PC-3 (cell line): ENCODE measurements around the gene DNMBP. TPM values are rescaled to one million over a fixed set of nuclear protein-coding genes. Genes with fewer than 3 reads are reported as not detected.

Experiments used
- ATAC-seq: fragments of 200-7000 bp; cut with Tn5 transposase; 2 replicates; pipeline ENCODE4 v1.9.1; 2020; ENCODE audit warnings: mild to moderate bottlenecking, moderate library complexity
- BruUV-seq: library from RNA; stranded (reverse); fragments of 400-500 nt; replicated peaks from 2 replicates; lab custom pipeline; 2021; lab: Mats Ljungman, UMichigan
- CTCF ChIA-PET: fragments of 300-600 bp; sonication (Branson Sonifier 250); formaldehyde crosslinking; loops from one replicate; lab custom pipeline; 2022; ENCODE audit warnings: antibody characterized with exemption; lab: Charles Lee
- POLR2A ChIA-PET: fragments of 300-600 bp; sonication (Branson Sonifier 250); formaldehyde crosslinking; loops from one replicate; lab custom pipeline; 2022; ENCODE audit warnings: antibody characterized with exemption; ENCODE audit not compliant: unreplicated experiment; lab: Charles Lee
- DNase-seq: peaks from one replicate; pipeline ENCODE4 v3.0.0-alpha.2; 2015
- H2AFZ ChIP-seq: fragments of 300-600 bp; sonication (generic); 2 replicates; pipeline ENCODE4 v1.6.0; 2016; ENCODE audit warnings: antibody characterized with exemption, low read length
- H3F3A ChIP-seq: fragments of 300-600 bp; sonication (generic); one replicate; pipeline ENCODE4 v1.6.0; 2017; ENCODE audit warnings: antibody characterized with exemption, low read length, control low read depth, mild to moderate bottlenecking; ENCODE audit not compliant: unreplicated experiment
- H3K27ac ChIP-seq: fragments of 300-600 bp; sonication (generic); 2 replicates; pipeline ENCODE4 v1.5.1; 2016; ENCODE audit warnings: mild to moderate bottlenecking, low read length
- H3K27me3 ChIP-seq: fragments of 300-600 bp; sonication (generic); 2 replicates; pipeline ENCODE4 v1.6.1; 2016; ENCODE audit warnings: low read length, mixed read lengths
- H3K36me3 ChIP-seq: fragments of 300-600 bp; sonication (generic); 2 replicates; pipeline ENCODE4 v1.6.1; 2016; ENCODE audit warnings: low read depth, mixed run types, low read length, mixed read lengths
- H3K4me1 ChIP-seq: fragments of 300-600 bp; sonication (generic); 2 replicates; pipeline ENCODE4 v1.5.1; 2016; ENCODE audit warnings: low read length; ENCODE audit not compliant: insufficient read depth
- H3K4me2 ChIP-seq: fragments of 300-600 bp; sonication (generic); 2 replicates; pipeline ENCODE4 v1.6.0; 2016; ENCODE audit warnings: low read length
- H3K4me3 ChIP-seq: fragments of 300-600 bp; sonication (generic); 2 replicates; pipeline ENCODE4 v1.5.1; 2016; ENCODE audit warnings: mild to moderate bottlenecking, low read length, mixed read lengths
- H3K79me2 ChIP-seq: fragments of 300-600 bp; sonication (generic); 2 replicates; pipeline ENCODE4 v1.6.1; 2017; ENCODE audit warnings: low read length, mixed read lengths
- H3K9ac ChIP-seq: fragments of 300-600 bp; sonication (generic); 2 replicates; pipeline ENCODE4 v1.6.0; 2016; ENCODE audit warnings: mild to moderate bottlenecking, low read length
- H3K9me2 ChIP-seq: fragments of 300-600 bp; sonication (generic); replicated peaks from 2 replicates; pipeline ENCODE4 v1.6.1; 2016; ENCODE audit warnings: mixed run types, low read length, mixed read lengths
- H3K9me3 ChIP-seq: fragments of 300-600 bp; sonication (generic); 2 replicates; pipeline ENCODE4 v1.6.1; 2016; ENCODE audit warnings: low read length, mixed read lengths
- H4K20me1 ChIP-seq: fragments of 300-600 bp; sonication (generic); 2 replicates; pipeline ENCODE4 v1.6.1; 2016; ENCODE audit warnings: low read length, mixed read lengths
- EZH2 ChIP-seq: fragments of 300-600 bp; sonication (generic); IDR thresholded peaks from one replicate; pipeline ENCODE4 v1.6.1; 2017; ENCODE audit warnings: antibody characterized with exemption, mild to moderate bottlenecking, low read length; ENCODE audit not compliant: unreplicated experiment
- EZH2phosphoT487 ChIP-seq: fragments of 300-600 bp; sonication (generic); IDR thresholded peaks from 2 replicates; pipeline ENCODE4 v1.6.1; 2018; ENCODE audit warnings: mild to moderate bottlenecking, antibody characterized with exemption, low read length, borderline replicate concordance
- intact Hi-C: fragments of 100-400 bp; cut with micrococcal nuclease; formaldehyde crosslinking; loops from 2 replicates; pipeline ENCODE4 v1.9.0; 2023
- total RNA-seq: library from RNA; depleted of rRNA; stranded (reverse); fragments of >200 nt; gene quantifications from 2 replicates; pipeline ENCODE4 v1.2.3, GENCODE V29; 2014
- TF ChIP-seq, protein P1 (sequence below): fragments of 300-600 bp; sonication (generic); conservative IDR thresholded peaks from 2 replicates; pipeline ENCODE4 v1.5.1; 2017; ENCODE audit warnings: antibody characterized with exemption, low read depth, mild to moderate bottlenecking, low read length

Gene DNMBP
- total RNA-seq, 1 experiment from 2014 or later = 6.2 TPM

DNA sequence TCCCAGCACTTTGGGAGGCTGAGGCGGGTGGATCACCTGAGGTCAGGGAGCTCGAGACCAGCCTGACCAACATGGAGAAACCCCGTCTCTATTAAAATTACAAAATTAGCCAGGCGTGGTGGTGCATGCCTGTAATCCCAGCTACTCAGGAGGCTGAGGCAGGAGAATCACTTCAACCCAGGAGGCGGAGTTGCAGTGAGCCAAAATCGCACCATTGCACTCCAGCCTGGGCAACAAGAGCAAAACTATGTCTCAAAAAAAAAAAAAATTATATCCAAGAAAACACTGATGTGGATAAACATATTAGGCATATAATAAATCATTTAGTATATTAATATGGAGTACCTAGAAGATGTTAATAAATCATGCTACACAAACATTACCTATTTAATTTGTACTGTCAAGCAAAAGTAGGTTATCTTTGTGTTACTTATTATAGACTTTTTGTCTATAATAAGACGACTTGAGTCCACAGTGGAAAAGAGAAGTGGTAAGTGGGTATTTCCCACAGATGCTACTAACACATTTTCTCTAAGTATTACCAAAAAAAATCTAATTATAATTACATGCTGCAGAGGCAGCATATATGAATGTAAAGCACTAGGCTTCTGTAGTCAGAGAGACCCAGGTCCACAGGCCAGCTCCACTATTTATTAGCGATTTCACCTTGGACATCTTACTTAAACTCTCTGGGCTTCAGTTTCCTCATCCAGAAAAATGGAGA, 34.5 kb downstream of the DNMBP start:
- ChIA-PET POLR2A (no interaction called here), CTCF (no interaction called here)
- Histone ChIP-seq H3K9me2 (no peaks in the 10 kb centered on the region), H3K9ac (no peak overlapping the region), H2AFZ (no peak overlapping the region), H4K20me1 (no peaks in the 10 kb centered on the region), H3K27ac (no peak overlapping the region), H3K27me3 (no peaks in the 10 kb centered on the region), H3K4me3 (no peak overlapping the region), H3F3A (peaks cover 5% of the 10 kb centered on the region), H3K4me1 (peaks cover 19% of the 10 kb centered on the region), H3K9me3 (no peaks in the 10 kb centered on the region), H3K36me3 (no peaks in the 10 kb centered on the region), H3K4me2 (no peak overlapping the region), H3K79me2 (peaks cover 56% of the 10 kb centered on the region)
- ATAC-seq (no peak), DNase-seq (no peak)
- TF ChIP-seq EZH2 = no peak
- TF ChIP-seq, protein P1, sequence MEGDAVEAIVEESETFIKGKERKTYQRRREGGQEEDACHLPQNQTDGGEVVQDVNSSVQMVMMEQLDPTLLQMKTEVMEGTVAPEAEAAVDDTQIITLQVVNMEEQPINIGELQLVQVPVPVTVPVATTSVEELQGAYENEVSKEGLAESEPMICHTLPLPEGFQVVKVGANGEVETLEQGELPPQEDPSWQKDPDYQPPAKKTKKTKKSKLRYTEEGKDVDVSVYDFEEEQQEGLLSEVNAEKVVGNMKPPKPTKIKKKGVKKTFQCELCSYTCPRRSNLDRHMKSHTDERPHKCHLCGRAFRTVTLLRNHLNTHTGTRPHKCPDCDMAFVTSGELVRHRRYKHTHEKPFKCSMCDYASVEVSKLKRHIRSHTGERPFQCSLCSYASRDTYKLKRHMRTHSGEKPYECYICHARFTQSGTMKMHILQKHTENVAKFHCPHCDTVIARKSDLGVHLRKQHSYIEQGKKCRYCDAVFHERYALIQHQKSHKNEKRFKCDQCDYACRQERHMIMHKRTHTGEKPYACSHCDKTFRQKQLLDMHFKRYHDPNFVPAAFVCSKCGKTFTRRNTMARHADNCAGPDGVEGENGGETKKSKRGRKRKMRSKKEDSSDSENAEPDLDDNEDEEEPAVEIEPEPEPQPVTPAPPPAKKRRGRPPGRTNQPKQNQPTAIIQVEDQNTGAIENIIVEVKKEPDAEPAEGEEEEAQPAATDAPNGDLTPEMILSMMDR = no peak
- TF ChIP-seq EZH2phosphoT487 = no peak
- no TSS peak for BruUV-seq
- intact Hi-C loops = no loop called here

DNA sequence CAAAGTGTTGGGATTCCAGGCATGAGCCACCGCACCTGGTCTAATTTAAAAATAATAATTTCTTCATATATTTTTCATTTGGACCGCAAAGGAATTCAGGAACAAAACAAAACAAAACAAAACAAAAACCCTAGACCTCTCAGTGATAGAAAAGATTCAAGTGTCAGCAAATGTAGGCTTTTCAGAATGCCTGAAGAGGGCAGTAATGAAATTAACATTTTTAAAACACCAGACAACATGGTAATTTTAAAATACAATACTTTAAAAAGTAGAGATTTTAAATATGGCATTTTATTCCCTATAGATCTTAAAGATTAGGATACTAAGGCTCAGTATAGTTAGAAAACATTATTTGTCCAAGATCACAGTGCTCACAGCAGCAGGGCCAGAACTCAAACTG, 36.6 kb downstream of the DNMBP start:
- intact Hi-C loops = no loop called here
- BruUV-seq = no TSS peak
- POLR2A ChIA-PET = no interaction called here
- Histone ChIP-seq H2AFZ (no peak overlapping the region), H3K9me3 (no peaks in the 10 kb centered on the region), H3K9me2 (no peaks in the 10 kb centered on the region), H3F3A (peaks cover 5% of the 10 kb centered on the region), H3K27me3 (no peaks in the 10 kb centered on the region), H3K27ac (no peak overlapping the region), H3K4me2 (no peak overlapping the region), H3K36me3 (peaks cover 9% of the 10 kb centered on the region; the same call in 1 of the 2 replicates), H3K79me2 (peaks cover 35% of the 10 kb centered on the region), H3K4me3 (no peak overlapping the region), H4K20me1 (no peaks in the 10 kb centered on the region), H3K9ac (no peak overlapping the region), H3K4me1 (peaks cover 19% of the 10 kb centered on the region)
- ATAC-seq (no peak), DNase-seq (no peak)
- TF ChIP-seq EZH2phosphoT487 (no peak), EZH2 (no peak)
- TF ChIP-seq, protein P1 = peak; percentile 52; the same call in 1 of the 2 replicates
- CTCF ChIA-PET = no interaction called here

DNA sequence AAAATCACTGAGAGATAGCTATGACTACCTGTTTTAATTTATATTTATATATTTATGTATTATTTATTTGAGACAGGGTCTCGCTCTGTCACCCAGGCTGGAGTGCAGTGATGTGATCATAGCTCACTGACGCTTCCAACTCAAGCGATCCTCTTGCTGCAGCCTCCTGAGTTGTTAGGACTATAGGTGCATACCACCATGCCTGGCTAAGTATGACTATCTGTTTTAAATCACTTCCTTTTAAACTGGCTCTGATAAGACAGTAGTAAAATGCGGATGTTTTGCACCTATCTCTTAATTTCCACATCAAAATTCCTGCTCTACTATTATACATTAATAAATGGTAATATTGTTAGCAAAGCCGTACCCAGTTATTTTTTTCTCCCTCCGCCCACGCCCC, 41.8 kb downstream of the DNMBP start:
- no peak overlapping the region for H3K4me3 ChIP-seq
- no peaks in the 10 kb centered on the region for H4K20me1 ChIP-seq
- no peak overlapping the region for H3K4me2 ChIP-seq
- no peaks in the 10 kb centered on the region for H3K9me3 ChIP-seq
- BruUV-seq = no TSS peak
- no peak overlapping the region for H3K27ac ChIP-seq
- POLR2A ChIA-PET = no interaction called here
- no peaks in the 10 kb centered on the region for H3K79me2 ChIP-seq
- H3K27me3 ChIP-seq = no peaks in the 10 kb centered on the region
- H3K9ac ChIP-seq = no peak overlapping the region
- CTCF ChIA-PET = no interaction called here
- DNase-seq (no peak), ATAC-seq (no peak)
- intact Hi-C loops = loop anchor here (5.0 kb wide), 1 partner anchor 39 kb away; the partner anchor contains the start of gene DNMBP
- no peaks in the 10 kb centered on the region for H3K9me2 ChIP-seq
- TF ChIP-seq, protein P1 = no peak
- TF ChIP-seq EZH2phosphoT487 (no peak), EZH2 (no peak)
- H3F3A ChIP-seq = peaks cover 5% of the 10 kb centered on the region
- peaks cover 9% of the 10 kb centered on the region; the same call in 1 of the 2 replicates for H3K36me3 ChIP-seq
- peaks cover 28% of the 10 kb centered on the region for H3K4me1 ChIP-seq
- H2AFZ ChIP-seq = no peak overlapping the region
